OCI-LY7 (cell line): Measurements from ENCODE around the gene CYP46A1. TPM values are rescaled to one million over a fixed set of nuclear protein-coding genes. Genes with fewer than 3 reads are reported as not detected.

Source experiments
- BruUV-seq: library from RNA; stranded (reverse); fragments of 400-500 nt; replicated peaks from 2 replicates; lab custom pipeline; 2021; lab: Mats Ljungman, UMichigan
- CTCF ChIA-PET: fragments of 300-600 bp; sonication (Branson Sonifier 250); formaldehyde crosslinking; loops from one replicate; lab custom pipeline; 2022; ENCODE audit warnings: antibody characterized with exemption; ENCODE audit not compliant: unreplicated experiment; lab: Charles Lee
- POLR2A ChIA-PET: fragments of 300-600 bp; sonication (Branson Sonifier 250); formaldehyde crosslinking; loops from one replicate; lab custom pipeline; 2022; ENCODE audit warnings: antibody characterized with exemption; lab: Charles Lee
- DNase-seq: peaks from one replicate; pipeline ENCODE4 v3.0.0-alpha.2; 2015; ENCODE audit warnings: low spot score
- H2AFZ ChIP-seq: fragments of 200-600 bp; sonication (generic), shearing (Covaris generic); 2 replicates; pipeline ENCODE4 v1.6.1; 2014; ENCODE audit warnings: mild to moderate bottlenecking, antibody characterized with exemption, low read length, moderate library complexity
- H3K27ac ChIP-seq: fragments of 200-600 bp; sonication (generic); 2 replicates; pipeline ENCODE4 v1.5.1; 2014; ENCODE audit warnings: mixed run types, low read depth, mild to moderate bottlenecking, moderate library complexity, low read length, inconsistent platforms; ENCODE audit not compliant: poor library complexity, severe bottlenecking
- H3K36me3 ChIP-seq: fragments of 200-600 bp; sonication (generic); 2 replicates; pipeline ENCODE4 v1.6.1; 2014; ENCODE audit warnings: mild to moderate bottlenecking, antibody characterized with exemption, low read length, moderate library complexity, mixed read lengths; ENCODE audit not compliant: insufficient read depth
- H3K4me1 ChIP-seq: fragments of 200-600 bp; sonication (generic); 2 replicates; pipeline ENCODE4 v1.5.1; 2014; ENCODE audit warnings: mild to moderate bottlenecking, low read length; ENCODE audit not compliant: insufficient read depth, poor library complexity, severe bottlenecking
- H3K4me2 ChIP-seq: fragments of 200-600 bp; sonication (generic); 2 replicates; pipeline ENCODE4 v1.6.1; 2014; ENCODE audit warnings: mild to moderate bottlenecking, low read length
- H3K4me3 ChIP-seq: fragments of 200-600 bp; sonication (generic); 2 replicates; pipeline ENCODE4 v1.5.1; 2014; ENCODE audit warnings: mild to moderate bottlenecking, low read depth, low read length; ENCODE audit not compliant: poor library complexity, severe bottlenecking
- H3K79me2 ChIP-seq: fragments of 200-600 bp; sonication (generic); 2 replicates; pipeline ENCODE4 v1.6.1; 2016; ENCODE audit warnings: low read depth, mild to moderate bottlenecking, low read length, moderate library complexity, mixed read lengths; ENCODE audit not compliant: insufficient read depth
- H3K9me2 ChIP-seq: fragments of 200-600 bp; sonication (generic); 2 replicates; pipeline ENCODE4 v1.6.1; 2016; ENCODE audit warnings: mild to moderate bottlenecking, low read length, mixed read lengths; ENCODE audit not compliant: insufficient read depth
- H3K9me3 ChIP-seq: fragments of 200-600 bp; sonication (generic); 2 replicates; pipeline ENCODE4 v1.6.1; 2014; ENCODE audit warnings: mild to moderate bottlenecking, mixed run types, low read length, mixed read lengths
- H4K20me1 ChIP-seq: fragments of 200-600 bp; sonication (generic); 2 replicates; pipeline ENCODE4 v1.6.1; 2014; ENCODE audit warnings: mild to moderate bottlenecking, antibody characterized with exemption, low read length, moderate library complexity, mixed read lengths; ENCODE audit not compliant: insufficient read depth
- EZH2phosphoT487 ChIP-seq: fragments of 200-600 bp; sonication (generic); IDR thresholded peaks from 2 replicates; pipeline ENCODE4 v1.6.1; 2018; ENCODE audit warnings: low read depth, borderline replicate concordance, mild to moderate bottlenecking, mixed run types, antibody characterized with exemption, low read length, moderate library complexity, mixed read lengths
- intact Hi-C: fragments of 100-400 bp; cut with micrococcal nuclease; formaldehyde crosslinking; loops from one replicate; pipeline ENCODE4 v1.10.0; 2022; ENCODE audit not compliant: unreplicated experiment
- total RNA-seq, 2 experiments: library from RNA; depleted of rRNA in 1 of 2; stranded (reverse); fragments of >200 nt in 1 of 2; shearing (Covaris generic) in 1 of 2; gene quantifications; 2 replicates each; pipeline ENCODE4 v1.2.3, GENCODE V29; 2014 to 2022
- TF ChIP-seq, protein P1 (sequence below): fragments of 200-600 bp; sonication (generic); conservative IDR thresholded peaks from 2 replicates; pipeline ENCODE4 v1.5.1; 2014; ENCODE audit warnings: mild to moderate bottlenecking, antibody characterized with exemption, low read length, moderate library complexity, mixed read lengths

CYP46A1 gene
- total RNA-seq, 2 experiments from 2014 or later, result 4.1 to 10.8 TPM

DNA sequence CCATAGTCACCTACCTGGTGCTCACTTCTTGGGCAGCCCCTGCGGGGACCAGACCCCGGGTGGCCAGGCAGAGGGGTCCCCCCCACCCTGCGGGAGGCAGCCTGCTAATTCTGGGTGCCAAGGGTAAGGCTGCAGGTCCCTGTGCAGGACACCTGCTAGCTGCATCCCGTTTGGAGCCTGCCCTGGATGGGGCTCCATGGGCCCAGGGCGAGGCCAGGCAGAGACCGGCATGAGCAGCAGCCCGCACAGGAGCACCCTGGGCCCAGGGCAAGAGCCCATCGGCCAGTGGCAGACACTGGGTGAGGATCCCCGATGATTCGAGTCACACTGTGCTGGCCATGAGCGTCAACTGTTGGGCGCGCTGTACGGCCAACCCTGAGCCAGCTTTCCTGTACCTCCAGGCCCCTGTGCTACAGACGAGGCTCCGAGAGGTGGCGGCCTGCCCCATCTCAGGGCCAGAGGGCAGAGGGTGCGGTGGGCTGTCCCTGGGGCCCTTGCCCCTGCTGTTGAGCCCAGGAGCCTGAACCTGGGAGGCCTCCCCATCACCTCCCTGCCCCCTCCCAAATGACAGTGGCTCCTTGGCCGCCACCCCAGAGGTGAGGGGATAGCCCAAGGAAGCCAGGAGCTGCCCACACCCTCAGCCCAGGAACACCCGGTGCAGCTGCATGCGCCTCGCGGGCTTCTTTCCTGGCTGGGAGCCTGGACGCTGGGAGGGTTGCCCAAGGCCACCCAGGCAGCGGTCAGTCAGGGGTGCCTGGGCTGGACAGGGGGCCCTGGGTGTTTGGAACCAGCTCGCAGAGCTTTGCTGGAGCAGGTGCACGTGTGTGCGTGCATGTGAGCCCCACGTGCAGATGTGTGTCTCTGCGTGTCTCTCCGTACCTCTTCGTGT, 47.7 kb downstream of the CYP46A1 start:
- Histone ChIP-seq H3K9me3 (no peaks in the 10 kb centered on the region), H3K9me2 (no peaks in the 10 kb centered on the region), H3K27ac (no peak overlapping the region), H4K20me1 (no peaks in the 10 kb centered on the region), H3K4me1 (no peaks in the 10 kb centered on the region), H2AFZ (no peak overlapping the region), H3K36me3 (no peaks in the 10 kb centered on the region), H3K4me2 (no peak overlapping the region), H3K4me3 (no peak overlapping the region), H3K79me2 (no peaks in the 10 kb centered on the region)
- TF ChIP-seq, protein P1, sequence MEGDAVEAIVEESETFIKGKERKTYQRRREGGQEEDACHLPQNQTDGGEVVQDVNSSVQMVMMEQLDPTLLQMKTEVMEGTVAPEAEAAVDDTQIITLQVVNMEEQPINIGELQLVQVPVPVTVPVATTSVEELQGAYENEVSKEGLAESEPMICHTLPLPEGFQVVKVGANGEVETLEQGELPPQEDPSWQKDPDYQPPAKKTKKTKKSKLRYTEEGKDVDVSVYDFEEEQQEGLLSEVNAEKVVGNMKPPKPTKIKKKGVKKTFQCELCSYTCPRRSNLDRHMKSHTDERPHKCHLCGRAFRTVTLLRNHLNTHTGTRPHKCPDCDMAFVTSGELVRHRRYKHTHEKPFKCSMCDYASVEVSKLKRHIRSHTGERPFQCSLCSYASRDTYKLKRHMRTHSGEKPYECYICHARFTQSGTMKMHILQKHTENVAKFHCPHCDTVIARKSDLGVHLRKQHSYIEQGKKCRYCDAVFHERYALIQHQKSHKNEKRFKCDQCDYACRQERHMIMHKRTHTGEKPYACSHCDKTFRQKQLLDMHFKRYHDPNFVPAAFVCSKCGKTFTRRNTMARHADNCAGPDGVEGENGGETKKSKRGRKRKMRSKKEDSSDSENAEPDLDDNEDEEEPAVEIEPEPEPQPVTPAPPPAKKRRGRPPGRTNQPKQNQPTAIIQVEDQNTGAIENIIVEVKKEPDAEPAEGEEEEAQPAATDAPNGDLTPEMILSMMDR, result no peak
- no peak for TF ChIP-seq EZH2phosphoT487
- intact Hi-C loops, result loop anchor here (5.0 kb wide), 1 partner anchor 214 kb away; no protein-coding TSS in a partner anchor
- CTCF ChIA-PET, result interaction anchor here (0.6 kb wide), 1 partner anchor 1163 kb away, joined by 6 read pairs; no protein-coding TSS in a partner anchor
- POLR2A ChIA-PET, result interaction anchor here (0.6 to 0.7 kb wide), 2 partner anchors 12 to 15 kb away, joined by 4 to 5 read pairs; no protein-coding TSS in a partner anchor
- DNase-seq, result no peak
- BruUV-seq, result no TSS peak

DNA sequence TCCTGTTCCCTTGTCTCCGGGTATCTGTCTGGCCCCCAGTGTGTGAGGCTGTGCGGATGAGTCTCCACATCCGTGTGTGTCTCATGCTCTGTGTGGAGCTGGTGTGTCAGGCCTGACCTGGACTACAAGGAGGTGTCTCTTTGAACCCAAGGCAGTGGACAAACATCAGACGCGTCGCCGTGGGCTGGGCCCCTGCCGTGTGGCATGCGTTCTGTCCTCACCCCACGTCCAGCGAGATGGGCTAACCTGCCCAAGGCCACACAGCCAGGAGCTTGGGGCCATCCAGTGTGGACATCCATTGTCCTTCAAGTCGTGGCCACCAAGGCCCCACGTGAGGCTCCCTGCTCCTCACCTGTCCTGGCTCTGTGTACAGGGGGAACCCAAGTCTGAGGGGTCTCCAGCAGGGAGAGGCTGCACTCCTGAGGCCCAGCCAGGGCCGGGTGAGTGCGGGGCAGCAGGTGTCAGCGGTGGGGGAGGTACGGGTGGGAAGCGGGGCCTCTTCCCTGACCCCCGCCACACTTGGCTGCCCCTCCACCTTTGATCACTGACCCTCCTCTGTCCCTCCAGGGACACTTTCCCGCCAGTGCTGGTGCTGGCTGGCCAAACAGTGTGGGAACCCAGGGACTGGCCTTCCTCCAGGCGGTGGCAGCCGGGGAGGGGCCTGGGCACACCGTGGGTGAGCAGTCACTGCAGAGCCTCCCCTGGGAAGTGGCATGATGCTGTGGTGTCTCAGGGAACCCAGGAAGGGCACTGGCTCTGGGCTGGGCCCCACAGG, 48.5 kb downstream of the CYP46A1 start:
- intact Hi-C loops, result loop anchor here (5.0 kb wide), 1 partner anchor 215 kb away; no protein-coding TSS in a partner anchor
- no peak overlapping the region for H2AFZ ChIP-seq

More for the DNA sequence above, 48.5 kb downstream of the CYP46A1 start:
- H3K27ac ChIP-seq, result no peak overlapping the region
- no peak overlapping the region for H3K4me3 ChIP-seq
- no peak for DNase-seq
- no peaks in the 10 kb centered on the region for H3K9me3 ChIP-seq
- H3K9me2 ChIP-seq, result no peaks in the 10 kb centered on the region
- no peaks in the 10 kb centered on the region for H4K20me1 ChIP-seq
- POLR2A ChIA-PET, result no interaction called here
- no TSS peak for BruUV-seq
- H3K79me2 ChIP-seq, result no peaks in the 10 kb centered on the region
- no peaks in the 10 kb centered on the region for H3K4me1 ChIP-seq
- H3K36me3 ChIP-seq, result no peaks in the 10 kb centered on the region
- no peak for TF ChIP-seq EZH2phosphoT487
- TF ChIP-seq, protein P1, result no peak
- CTCF ChIA-PET, result no interaction called here
- no peak overlapping the region for H3K4me2 ChIP-seq
